H7 (cell line): Measurements from ENCODE around the gene U2SURP. TPM values are rescaled to one million over a fixed set of nuclear protein-coding genes. Genes with fewer than 3 reads are reported as not detected.
A peak's percentile ranks its signal among the peaks of the same experiment; 100 is the strongest.

Source experiments
- DNase-seq: peaks from one replicate; pipeline ENCODE4 v3.0.0; 2012
- H3K27me3 ChIP-seq: 2 replicates; pipeline ENCODE4 v1.6.0; 2011; ENCODE audit warnings: mild to moderate bottlenecking, low read length; ENCODE audit not compliant: control insufficient read depth, insufficient read depth
- H3K36me3 ChIP-seq: replicated peaks from 2 replicates; pipeline ENCODE4 v1.5.1; 2011; ENCODE audit warnings: low read length; ENCODE audit not compliant: control insufficient read depth, insufficient read depth
- H3K4me3 ChIP-seq: 2 replicates; pipeline ENCODE4 v1.5.1; 2011; ENCODE audit warnings: low read depth, mild to moderate bottlenecking, control low read depth, low read length, moderate library complexity; ENCODE audit not compliant: insufficient read depth
- total RNA-seq: library from RNA; depleted of rRNA; stranded (reverse); fragments of >200 nt; shearing (Covaris generic); gene quantifications from 2 replicates; pipeline ENCODE4 v1.2.3, GENCODE V29; 2014; rRNA removed

U2SURP gene
- total RNA-seq: 110 and 139 TPM in 2 replicates

- DNase-seq: peak; percentile 92
- H3K4me3 ChIP-seq: peak within 1 kb of the TSS; percentile 97
Observed at GRCh38 chr3:143001369-143002082, at the start of gene U2SURP. U2SURP (plus strand) TSS chr3:143001570; CDS start chr3:143001629, 59 bp downstream.

GRCh38 chr3:142951794-142952193, 49.6 kb upstream of the U2SURP start:
- Histone ChIP-seq H3K27me3 (no peaks in the 10 kb centered on the region), H3K36me3 (no peaks in the 10 kb centered on the region), H3K4me3 (no peak overlapping the region)
- DNase-seq: no peak

More at GRCh38 chr3:143001369-143002082, at the start of gene U2SURP:
- no peaks in the 10 kb centered on the region for H3K27me3 ChIP-seq
- no peaks in the 10 kb centered on the region for H3K36me3 ChIP-seq

DNA sequence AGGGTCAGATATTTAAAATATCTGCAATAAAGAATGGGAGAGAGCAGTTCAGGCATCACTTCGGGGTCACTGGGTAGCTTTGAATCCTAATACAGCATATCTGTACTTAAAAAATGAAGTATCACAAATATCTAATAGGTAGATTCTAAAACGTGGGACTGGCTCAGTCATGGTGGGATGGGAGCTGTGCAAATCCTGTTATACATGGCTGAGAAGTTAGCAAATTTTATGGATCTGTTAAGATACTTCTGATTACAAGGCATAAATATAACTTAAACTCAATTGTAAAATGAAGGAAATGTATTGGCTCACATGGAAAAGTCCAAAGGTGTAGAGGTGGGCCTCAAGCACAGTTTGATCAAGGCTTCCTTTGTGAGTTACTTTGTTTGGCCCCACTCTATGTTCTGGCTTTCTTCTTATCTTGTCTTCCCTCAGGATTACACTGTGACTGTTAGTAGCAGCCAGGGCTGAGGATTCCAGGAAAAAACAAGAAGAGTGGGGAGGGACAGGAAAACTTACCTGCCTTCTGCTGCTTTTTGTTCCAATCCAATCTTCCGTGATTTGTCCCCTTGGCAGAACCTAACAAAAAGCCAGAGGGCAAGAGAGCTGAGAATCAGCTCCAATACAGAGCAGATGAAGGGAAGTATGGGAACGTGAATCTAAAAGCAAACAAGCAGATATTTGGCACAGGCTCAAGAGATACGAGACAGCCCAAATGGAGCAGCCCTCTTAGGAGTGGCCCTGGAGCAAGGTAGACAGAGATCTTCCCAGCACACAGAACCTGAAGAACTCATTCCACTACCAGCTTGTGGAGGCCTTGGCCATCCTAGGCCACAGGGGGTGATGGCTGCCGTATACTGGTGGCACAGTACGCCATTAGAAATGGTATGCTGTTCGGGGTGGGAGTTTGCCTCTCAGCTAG, 48.8 kb upstream of the U2SURP start:
- Histone ChIP-seq H3K36me3 (no peaks in the 10 kb centered on the region), H3K27me3 (no peaks in the 10 kb centered on the region), H3K4me3 (no peak overlapping the region)
- no peak for DNase-seq

- no peaks in the 10 kb centered on the region for H3K36me3 ChIP-seq
- no peak overlapping the region for H3K4me3 ChIP-seq
- DNase-seq: no peak
- H3K27me3 ChIP-seq: no peaks in the 10 kb centered on the region
Observed at GRCh38 chr3:142953443-142953842, 47.9 kb upstream of the U2SURP start.

GRCh38 chr3:142958707-142959106, 42.7 kb upstream of the U2SURP start:
- no peaks in the 10 kb centered on the region for H3K36me3 ChIP-seq
- DNase-seq: no peak
- H3K4me3 ChIP-seq: no peak overlapping the region
- H3K27me3 ChIP-seq: peaks cover 20% of the 10 kb centered on the region

GRCh38 chr3:142960322-142960850, 41.0 kb upstream of the U2SURP start:
- H3K4me3 ChIP-seq: no peak overlapping the region
- no peaks in the 10 kb centered on the region for H3K36me3 ChIP-seq
- peaks cover 32% of the 10 kb centered on the region for H3K27me3 ChIP-seq
- no peak for DNase-seq

DNA sequence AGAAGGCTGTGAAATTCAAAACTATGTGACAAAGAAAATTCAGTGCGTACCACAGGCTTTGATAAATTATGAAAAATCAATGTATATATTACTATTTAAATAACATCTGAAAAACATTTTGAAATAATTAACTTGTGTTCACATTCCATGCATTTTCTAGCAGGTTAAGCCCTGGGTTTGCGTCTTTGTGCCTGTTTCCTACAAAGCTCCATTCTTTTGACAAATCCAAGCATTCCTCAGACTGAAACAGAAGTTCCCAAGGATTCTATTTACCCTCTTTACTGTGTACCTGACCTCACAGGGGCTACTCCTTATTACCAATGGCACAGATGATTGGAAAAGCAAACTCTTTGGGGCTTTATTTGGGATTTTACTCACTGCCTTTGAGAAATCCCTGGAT, 39.8 kb upstream of the U2SURP start:
- Histone ChIP-seq H3K4me3 (no peak overlapping the region), H3K27me3 (peaks cover 32% of the 10 kb centered on the region)
- DNase-seq: no peak

DNA sequence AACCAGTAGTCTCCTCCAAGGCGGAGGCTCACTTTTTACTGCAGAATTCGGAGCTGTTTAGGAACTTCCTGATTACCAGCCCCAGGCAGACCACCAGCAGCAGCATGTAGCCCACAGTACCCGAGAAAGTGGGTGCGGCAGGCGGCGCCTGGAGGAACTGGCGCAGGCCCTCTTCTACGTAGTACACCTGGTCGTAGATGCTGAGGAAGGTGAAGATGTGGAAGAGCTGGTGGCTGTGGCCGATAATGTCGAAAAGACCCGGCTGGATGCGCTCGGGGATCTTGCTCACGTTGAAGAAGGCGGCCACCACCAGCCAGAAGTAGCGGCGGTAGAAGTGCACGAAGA, 39.2 kb upstream of the U2SURP start:
- DNase-seq: no peak
- Histone ChIP-seq H3K4me3 (no peak overlapping the region), H3K27me3 (peaks cover 32% of the 10 kb centered on the region), H3K36me3 (no peaks in the 10 kb centered on the region)

More for the DNA sequence above, 39.8 kb upstream of the U2SURP start:
- no peaks in the 10 kb centered on the region for H3K36me3 ChIP-seq

GRCh38 chr3:142962520-142963233, 38.7 kb upstream of the U2SURP start:
- H3K4me3 ChIP-seq: peak overlapping the region; percentile 71
- no peak for DNase-seq
- H3K27me3 ChIP-seq: peaks cover 32% of the 10 kb centered on the region
- H3K36me3 ChIP-seq: no peaks in the 10 kb centered on the region

- peaks cover 32% of the 10 kb centered on the region for H3K27me3 ChIP-seq
Observed at GRCh38 chr3:142963234-142963515, 38.2 kb upstream of the U2SURP start.

DNA sequence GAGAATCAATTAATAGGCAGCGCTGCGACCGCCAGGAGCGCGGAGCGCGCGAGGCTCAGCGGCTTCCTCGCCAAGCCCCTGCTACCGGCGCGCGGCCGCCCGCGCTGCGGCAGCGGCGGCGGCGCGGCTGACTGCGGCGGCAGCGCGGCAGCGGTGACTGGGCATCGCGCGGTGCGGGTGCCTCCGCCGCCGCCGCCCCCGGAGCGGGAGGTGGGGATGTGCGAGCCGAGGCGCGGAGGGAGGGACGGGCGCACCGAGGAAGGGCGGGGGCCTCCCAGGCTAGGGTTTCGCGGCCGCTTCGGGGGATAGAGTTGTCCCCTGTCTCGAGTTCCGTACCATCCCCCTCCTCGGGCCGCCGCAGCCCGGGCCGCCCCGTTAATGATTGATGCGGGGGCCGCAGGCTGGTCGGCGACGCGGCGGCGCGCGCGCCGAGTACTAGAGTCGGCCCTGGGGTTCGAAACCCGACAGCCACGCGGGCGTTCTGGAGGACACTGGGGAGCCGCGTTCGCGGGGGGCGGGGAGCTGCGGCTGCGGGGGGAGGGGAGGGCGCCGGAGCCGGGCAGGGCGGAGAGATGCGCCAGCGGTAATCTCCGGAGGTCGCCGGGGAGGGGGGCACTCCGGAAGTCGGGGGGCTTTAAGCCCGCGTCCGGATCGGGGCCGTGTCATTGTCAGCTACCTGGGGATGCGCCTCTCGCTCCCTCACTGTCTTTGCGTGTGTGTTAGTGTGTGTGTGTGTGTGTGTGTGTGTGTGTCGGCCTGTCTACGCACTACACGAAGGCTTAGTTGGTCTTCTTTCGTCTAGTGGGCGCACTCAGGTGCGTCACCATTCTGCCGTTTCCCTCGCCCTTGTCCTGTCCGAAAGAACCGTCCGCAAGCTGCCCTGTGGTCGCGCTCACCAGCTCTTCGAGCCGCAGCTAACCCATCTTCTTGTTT, 37.6 kb upstream of the U2SURP start, which contains the start of gene PAQR9:
Gene PAQR9 (minus strand): TSS at position 159 of the 933 bp plus-strand sequence. CDS start 338 bp downstream, outside the sequence.
- peak; percentile 94 for DNase-seq
- H3K27me3 ChIP-seq: peaks cover 32% of the 10 kb centered on the region
- H3K4me3 ChIP-seq: peak within 1 kb of the TSS; percentile 71
- H3K36me3 ChIP-seq: no peaks in the 10 kb centered on the region

More at GRCh38 chr3:142963234-142963515, 38.2 kb upstream of the U2SURP start:
- H3K36me3 ChIP-seq: no peaks in the 10 kb centered on the region
- H3K4me3 ChIP-seq: peak overlapping the region; percentile 71
- DNase-seq: peak; percentile 85

DNA sequence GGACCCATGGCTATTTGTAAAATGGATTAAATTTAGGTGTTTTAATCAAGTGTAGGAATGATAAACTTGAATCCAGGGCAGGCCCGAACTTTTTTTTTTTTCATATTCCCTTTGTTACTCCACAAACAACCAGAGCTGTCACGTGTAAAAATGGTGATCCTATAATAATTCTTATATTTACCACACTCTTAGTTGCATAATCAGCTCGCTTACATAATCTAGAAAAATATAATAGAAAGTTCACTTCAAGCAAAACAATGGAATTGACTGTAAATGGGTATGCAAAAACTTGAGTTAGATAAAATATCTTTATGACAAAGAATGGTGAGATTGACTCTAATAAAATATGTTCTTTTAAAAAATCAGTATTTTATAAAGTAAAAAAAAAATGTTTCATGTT, 35.8 kb upstream of the U2SURP start:
- no peak for DNase-seq
- Histone ChIP-seq H3K36me3 (no peaks in the 10 kb centered on the region), H3K4me3 (no peak overlapping the region), H3K27me3 (peaks cover 32% of the 10 kb centered on the region)

GRCh38 chr3:142966808-142967207, 34.6 kb upstream of the U2SURP start:
- peaks cover 27% of the 10 kb centered on the region for H3K27me3 ChIP-seq
- DNase-seq: no peak
- H3K36me3 ChIP-seq: no peaks in the 10 kb centered on the region
- H3K4me3 ChIP-seq: no peak overlapping the region
